VCaP (cell line): ENCODE measurements around the gene OR52E5.

Experiments used
- H3K27ac ChIP-seq: fragments of 450-650 bp; 2 replicates; pipeline ENCODE4 v1.5.1; 2017
- CTCF ChIP-seq: fragments of 450-650 bp; conservative IDR thresholded peaks from 2 replicates; pipeline ENCODE4 v1.5.1; 2017; ENCODE audit warnings: mild to moderate bottlenecking, moderate library complexity

Gene OR52E5

GRCh38 chr11:5880329-5880728 is 12.7 kb upstream of the OR52E5 start, which contains the start of gene OR52E4:
Gene OR52E4 (plus strand): TSS chr11:5880629. CDS start chr11:5884293, 3,664 bp downstream.
- TF ChIP-seq CTCF: no peak
- no peak within 1 kb of the TSS for H3K27ac ChIP-seq

GRCh38 chr11:5881756-5882155 is 11.3 kb upstream of the OR52E5 start:
- no peak overlapping the region for H3K27ac ChIP-seq
- TF ChIP-seq CTCF: no peak

GRCh38 chr11:5887172-5887571 is 5.8 kb upstream of the OR52E5 start:
- no peak for TF ChIP-seq CTCF
- H3K27ac ChIP-seq: no peak overlapping the region

- no peak overlapping the region for H3K27ac ChIP-seq
- no peak for TF ChIP-seq CTCF
These were observed 5.3 kb upstream of the OR52E5 start for GRCh38 chr11:5887661-5888060.

- no peak overlapping the region for H3K27ac ChIP-seq
- TF ChIP-seq CTCF: peak; percentile 74
These were observed 1.7 kb upstream of the OR52E5 start for GRCh38 chr11:5891216-5891800.

GRCh38 chr11:5899534-5899933 is 6.5 kb downstream of the OR52E5 start:
- H3K27ac ChIP-seq: no peak overlapping the region
- no peak for TF ChIP-seq CTCF

- no peak overlapping the region for H3K27ac ChIP-seq
- no peak for TF ChIP-seq CTCF
These were observed 17.5 kb downstream of the OR52E5 start for GRCh38 chr11:5910540-5910939.
